GM18519 (cell line): ENCODE measurements around the gene HACE1.
"Not testable (repeated sequence)": the region's sequence is repeated elsewhere in the genome, so short reads cannot be mapped to it uniquely, and the experiment has no call there.

Source experiments
- ATAC-seq: cut with Tn5 transposase; IDR thresholded peaks from one replicate; pipeline ENCODE4 v1.9.1; 2021; ENCODE audit warnings: mild to moderate bottlenecking, moderate library complexity; ENCODE audit not compliant: unreplicated experiment, low FRiP score

The HACE1 gene, protein sequence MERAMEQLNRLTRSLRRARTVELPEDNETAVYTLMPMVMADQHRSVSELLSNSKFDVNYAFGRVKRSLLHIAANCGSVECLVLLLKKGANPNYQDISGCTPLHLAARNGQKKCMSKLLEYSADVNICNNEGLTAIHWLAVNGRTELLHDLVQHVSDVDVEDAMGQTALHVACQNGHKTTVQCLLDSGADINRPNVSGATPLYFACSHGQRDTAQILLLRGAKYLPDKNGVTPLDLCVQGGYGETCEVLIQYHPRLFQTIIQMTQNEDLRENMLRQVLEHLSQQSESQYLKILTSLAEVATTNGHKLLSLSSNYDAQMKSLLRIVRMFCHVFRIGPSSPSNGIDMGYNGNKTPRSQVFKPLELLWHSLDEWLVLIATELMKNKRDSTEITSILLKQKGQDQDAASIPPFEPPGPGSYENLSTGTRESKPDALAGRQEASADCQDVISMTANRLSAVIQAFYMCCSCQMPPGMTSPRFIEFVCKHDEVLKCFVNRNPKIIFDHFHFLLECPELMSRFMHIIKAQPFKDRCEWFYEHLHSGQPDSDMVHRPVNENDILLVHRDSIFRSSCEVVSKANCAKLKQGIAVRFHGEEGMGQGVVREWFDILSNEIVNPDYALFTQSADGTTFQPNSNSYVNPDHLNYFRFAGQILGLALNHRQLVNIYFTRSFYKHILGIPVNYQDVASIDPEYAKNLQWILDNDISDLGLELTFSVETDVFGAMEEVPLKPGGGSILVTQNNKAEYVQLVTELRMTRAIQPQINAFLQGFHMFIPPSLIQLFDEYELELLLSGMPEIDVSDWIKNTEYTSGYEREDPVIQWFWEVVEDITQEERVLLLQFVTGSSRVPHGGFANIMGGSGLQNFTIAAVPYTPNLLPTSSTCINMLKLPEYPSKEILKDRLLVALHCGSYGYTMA

DNA sequence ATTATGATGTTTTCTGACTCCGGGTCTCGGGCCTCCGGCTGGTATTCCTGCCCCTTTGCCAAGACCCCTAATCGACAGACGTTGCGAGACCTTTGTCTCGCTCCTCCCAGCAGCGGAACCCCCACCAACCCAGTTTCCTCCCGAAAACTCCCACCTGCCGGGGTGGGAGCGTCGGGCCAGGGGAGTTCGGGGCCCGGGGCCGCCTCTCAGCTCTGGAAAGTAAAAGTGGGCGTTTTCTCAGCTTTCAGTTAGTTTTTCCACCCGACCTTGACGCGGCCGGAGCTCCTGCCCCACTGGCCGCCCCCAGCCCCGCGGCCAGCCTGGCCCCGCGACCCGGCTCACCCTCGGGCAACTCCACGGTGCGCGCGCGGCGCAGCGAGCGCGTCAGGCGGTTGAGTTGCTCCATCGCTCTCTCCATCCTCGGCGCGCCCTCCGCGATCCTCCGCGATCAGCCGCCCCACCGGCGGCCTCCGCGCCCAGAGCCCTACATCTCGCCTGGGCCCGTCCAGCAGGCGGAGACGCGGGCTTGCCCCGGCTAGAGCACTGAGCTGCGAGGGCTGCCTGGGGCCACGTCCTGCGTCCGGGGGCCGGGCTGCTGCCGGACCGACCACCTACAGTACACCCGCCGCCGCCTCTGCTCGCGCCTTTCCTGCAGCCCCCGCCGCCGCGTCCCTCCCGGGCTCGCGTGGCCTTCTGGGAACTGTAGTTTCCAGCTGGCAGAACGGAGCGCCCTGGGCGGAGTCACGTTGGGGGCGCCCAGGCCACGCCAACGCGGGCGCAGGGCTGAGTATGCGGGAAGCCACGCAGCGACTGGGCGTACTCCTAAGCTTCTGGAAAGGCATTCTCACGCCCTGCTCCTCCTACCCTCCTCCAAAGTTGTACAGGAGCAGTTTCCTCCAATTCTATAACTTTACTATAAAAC lies at the start of gene HACE1:
Gene HACE1, minus strand, starts transcription at position 695 of the 922 bp plus-strand sequence. Its CDS starts 277 bp downstream, at position 418.
- peak; percentile 98 for ATAC-seq

DNA sequence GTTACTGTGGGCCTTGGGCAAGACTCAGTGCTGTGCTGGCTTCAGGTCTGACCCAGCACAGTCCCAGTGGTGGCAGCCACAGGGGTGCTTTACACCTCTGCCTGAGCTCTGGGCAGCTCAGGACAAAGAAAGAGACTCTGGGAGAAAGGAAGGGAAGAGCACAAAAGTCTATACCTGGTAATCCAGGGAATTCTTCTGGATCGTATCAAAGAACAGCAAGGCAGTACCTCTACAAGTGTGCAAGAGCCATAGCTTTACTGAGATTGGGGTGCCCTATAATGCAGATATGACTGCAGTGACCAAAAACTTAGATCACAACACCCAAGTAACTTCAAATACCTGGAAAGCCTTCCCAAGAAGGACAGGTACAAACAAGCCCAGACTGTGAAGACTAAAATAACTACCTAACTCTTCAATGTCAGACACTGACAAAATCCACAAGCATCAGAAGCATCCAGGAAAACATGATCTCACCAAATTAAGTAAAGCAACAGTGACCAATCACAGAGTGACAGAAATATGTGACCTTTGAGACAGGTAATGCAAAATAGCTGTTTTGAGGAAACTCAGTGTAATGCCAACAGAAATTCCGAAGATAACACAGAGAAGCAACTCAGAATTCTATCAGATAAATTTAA lies 49.3 kb upstream of the HACE1 start:
- no peak for ATAC-seq

DNA sequence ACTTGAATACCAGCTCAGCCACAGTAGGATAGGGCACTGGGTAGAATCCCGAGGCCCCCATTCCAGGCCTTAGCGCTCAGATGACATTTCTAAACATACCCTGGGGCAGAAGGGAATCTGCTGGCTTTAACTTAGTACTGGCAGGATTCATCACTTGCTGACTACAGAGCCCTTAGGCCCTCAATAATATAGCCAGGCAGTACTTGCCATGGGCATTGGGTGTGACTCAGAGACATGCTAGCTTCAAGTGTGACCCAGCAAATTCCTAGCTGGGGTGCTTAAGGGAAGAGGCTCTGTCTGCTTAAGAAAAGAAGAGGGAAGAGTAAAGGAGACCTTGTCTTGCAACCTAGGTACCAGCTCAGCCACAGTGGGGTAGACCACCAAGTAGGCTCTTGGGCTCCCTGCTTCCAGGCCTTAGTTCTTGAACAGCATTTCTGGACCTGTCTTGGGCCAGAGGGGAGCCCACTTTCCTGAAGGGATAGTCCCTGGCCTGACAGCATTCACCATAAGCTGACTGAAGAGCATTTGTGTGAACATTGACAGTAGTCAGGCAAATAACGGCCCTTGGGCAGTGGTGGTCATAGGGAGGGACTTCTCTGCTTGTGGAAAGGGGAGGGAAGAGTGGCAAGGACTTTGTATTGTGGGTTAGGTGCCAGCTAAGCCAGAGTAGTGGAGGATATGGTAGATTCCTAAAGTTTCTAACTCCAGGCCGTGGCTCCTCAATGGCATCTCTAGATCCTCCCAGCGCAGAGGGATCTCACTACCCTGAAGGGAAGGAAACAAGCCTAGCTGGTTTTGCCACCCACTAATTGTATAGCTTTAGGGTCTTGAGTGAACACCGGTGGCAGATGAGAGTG lies 48.5 kb upstream of the HACE1 start:
- no peak for ATAC-seq

DNA sequence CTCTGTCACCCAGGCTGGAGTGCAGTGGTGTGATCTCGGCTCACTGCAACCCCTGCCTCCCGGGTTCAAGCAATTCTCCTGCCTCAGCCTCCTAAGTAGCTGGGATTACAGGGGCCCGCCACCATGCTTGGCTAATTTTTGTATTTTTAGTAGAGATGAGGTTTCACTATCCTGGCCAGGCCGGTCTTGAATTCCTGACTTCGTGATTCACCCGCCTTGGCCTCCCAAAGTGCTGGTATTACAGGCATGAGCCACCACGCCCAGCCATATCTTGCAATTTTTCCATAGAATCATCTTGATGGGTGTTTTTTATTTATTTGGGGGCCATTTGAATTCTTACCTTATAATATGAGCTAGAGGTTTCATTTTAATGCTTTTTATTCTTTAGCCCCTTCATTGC lies 39.2 kb upstream of the HACE1 start:
- ATAC-seq = not testable (repeated sequence)

DNA sequence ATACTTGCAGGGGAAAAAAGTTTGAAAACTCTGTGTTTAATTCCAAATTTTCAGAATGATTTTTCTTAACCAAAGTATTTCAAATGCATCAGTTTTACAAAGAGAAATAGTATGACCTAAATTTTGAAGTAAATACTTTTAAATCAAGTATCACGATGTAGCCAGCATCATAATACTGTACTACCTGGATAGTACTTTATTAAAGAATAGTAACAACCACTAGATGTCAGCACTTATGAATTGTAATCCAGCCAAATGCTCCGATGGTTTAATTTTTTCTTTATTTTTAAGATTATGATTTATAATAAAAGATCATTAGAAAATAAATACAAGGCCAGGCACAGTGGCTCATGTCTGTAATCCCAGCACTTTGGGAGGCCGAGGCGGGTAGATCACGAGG lies 37.2 kb upstream of the HACE1 start:
- no peak for ATAC-seq

DNA sequence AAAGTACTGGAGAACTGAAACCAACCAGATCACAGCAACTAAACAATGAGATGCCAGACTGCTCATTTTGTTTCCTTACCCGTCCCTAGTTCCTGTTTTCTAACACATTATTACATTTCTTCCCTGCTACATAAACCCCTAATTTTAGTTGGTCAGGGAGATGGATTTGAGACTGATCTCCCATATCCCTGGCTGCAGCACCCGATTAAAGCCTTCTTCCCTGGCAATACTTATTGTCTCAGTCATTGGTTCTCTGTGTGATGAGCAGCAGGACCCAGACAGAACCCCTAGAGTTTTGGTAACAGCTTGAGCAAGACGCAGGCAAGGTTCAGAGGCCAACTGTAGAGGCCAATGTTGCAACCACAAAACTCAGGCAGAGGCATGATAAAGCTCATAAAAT lies 28.3 kb upstream of the HACE1 start:
- ATAC-seq = no peak

DNA sequence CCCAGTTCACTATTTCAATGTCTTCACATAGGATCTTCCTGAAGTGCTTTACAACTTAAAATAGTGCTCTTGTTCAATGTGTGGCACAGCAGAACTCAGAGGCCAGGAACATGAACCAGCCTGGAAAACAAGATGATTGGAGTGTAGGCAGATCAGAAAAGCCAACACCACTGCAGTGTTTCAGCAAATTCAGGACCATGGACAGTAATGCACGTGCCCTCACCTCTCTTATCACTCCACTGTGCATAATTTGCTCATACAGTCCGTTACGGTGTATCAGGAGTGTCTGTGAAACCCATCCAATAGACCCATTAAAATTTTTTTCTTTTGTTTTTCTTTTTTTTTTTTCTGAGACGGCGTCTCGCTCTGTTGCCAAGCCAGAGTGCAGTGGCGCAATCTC lies 27.6 kb upstream of the HACE1 start:
- ATAC-seq = no peak

DNA sequence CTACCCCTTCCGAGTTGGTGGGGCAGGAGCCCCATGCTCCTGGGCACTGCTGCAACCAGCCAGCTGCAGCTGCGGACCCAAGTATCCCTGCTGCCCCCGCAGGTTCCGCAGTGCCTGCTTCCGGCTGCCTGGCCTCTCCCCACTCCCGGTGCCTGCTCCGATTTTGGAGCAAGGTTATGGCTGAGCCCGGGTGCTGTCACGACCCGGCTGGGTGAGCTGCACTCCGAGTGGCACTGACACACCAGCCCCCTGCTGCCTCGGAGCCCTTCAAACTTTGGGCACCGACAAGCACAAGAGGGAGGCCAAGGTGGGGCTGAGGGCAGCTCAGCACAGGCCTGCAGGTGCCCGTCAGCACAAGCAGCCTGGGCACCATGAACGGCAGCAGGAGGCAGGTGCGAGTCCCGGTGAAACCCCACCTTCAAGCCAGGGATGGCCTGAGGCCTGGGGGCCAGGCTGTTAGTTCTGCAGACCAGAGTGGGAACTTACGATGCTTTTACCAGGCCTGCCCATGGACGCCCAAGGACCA lies 25.9 kb upstream of the HACE1 start:
- no peak for ATAC-seq

DNA sequence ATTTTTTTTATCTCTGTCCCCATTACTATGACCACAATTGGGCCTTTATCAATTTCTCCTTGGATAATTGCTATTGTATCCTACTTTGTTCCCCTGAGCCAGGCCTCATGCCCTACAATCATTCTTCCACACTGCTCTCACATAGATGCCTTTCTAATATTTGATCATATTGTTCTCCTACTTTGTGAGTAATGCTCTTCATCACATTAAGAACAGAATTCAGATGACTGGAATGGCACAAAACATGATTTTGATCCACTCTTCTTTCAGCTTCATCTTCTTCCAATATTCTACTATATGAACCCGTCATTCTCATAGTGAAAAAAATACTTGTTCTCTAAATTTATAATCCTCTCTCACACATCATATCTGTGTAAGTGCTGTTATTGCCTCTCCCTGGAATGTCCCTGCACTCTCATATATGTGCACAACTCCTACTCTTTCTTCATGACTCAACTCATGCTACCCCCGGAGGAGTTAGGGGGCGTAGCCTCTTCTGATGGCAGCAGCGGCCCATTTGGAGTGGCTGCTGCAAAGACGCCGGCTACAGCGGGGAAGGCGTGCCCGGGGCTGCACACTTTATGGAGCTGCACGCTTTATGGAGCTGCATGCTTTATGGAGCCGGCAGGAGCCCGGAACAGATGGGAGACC lies 25.3 kb upstream of the HACE1 start:
- no peak for ATAC-seq

DNA sequence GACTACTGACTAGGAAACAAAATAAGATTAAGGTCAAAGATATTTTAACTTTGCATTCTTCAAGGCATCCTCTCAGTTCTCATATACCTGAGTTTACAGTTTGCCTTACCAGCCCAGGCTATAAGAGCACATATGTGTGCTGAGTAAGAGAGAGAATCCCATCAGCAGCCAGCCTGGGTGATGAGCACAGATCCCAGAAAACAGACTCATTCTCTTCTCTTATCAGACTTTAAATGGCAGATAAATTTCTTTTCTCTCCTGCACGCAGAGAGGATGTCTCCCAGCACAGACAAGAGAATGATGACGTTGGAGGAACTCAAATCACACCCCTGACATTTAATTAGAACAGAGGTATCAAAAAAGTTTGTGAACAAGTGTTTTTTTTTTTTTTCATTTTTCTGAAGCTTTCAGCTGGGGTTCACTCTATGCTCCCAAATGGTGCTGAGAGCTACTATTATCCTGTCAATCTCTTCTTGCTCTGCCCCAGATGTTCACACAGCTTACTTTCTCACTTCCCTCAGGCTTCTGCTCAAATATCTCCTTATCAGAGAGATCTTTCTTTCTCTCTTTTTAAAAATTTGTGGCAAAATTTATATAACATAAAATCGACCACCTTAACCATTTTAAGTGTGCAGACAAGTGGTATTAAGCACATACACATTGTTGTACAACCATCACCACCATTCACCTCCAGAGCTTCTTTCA lies 22.4 kb upstream of the HACE1 start:
- ATAC-seq = no peak

DNA sequence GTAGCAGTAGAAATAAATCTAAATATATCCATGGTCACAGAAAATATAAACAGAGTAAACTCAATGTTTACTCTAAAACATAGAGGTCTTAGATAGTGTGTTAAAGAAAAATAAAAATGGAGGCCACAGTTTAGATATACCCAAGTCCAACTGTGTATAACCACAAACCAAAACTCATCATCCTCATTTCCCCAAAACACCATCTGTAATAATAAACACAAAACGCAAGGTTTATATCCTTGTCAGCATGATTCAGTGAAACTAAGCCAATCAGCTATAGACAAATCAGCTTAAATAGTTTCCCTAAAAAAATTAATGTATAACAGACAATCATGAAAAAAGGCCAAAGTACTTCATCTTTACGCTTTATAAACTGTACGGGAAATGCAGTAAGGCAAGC lies 2.7 kb upstream of the HACE1 start:
- no peak for ATAC-seq

DNA sequence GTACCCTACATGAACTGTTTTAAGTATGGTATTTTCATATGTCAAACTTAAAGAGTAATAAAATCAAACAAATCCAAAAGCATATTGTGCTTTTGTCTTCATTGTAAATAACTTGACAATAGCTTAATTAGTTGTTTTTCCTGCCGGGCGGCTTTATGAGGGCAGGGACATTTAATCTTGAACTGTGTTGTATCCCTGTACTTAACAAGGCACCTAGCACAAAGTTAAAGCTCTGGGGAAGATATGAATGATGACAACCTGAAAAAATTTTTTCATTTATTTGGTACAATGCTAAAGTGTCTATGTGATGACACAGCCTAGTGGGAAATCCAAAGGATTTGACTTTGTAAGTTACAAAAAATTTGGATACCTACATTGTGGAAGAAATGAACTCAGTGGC lies 502 bp upstream of the HACE1 start:
- no peak for ATAC-seq

DNA sequence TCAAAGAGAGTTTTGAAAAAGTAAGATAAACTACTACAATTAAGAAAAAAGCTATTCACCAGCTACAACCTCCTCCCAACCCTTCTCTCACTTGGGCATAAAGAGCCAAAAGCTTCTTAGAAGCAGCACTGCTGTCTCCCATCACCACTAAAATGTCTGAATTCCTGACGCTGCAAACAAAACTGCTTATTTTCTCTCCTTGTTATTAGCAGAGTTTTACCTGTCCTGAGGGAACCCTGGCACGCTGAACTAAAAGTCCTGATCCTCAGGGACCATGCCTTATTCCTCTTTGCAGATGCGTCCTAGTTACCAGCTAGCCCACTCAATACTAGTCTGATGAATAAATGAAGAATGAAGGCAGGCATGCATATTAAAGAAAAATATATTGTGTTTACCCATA lies 1.1 kb downstream of the HACE1 start:
- no peak for ATAC-seq

DNA sequence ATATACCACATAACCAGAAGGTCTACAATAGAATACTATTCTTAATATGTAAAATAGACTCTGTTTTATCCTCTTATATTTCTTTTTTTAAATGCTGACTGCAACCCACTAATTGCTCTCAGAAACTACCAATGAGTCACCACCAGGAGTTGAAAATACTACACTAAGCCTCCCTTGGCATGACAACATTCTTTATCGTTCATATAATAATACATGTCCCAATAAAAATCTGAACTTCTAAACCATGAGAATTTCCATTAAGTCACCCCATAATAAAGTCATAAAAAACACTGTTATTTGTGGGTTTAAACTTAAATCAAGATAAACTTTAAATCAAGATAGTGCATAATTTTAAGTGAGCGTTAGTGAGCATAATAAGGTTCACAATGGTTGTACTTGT lies 4.2 kb downstream of the HACE1 start:
- ATAC-seq = no peak

DNA sequence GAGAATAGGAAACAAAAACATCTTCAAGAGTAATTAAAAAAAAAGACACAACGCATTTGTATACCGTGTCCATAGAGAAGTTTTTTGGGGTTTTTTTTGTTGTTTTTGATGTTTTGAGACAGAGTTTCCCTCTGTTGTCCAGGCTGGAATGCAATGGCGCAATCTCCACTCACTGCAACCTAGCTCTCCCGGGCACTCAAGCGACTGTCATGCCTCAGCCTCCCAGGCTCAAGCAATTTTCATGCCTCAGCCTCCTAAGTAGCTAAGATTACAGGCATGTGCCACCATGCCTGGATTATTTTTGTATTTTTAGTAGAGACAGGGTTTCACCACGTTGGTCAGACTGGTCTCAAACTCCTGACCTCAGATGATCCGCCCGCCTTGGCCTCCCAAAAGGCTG lies 12.0 kb downstream of the HACE1 start:
- ATAC-seq = not testable (repeated sequence)

DNA sequence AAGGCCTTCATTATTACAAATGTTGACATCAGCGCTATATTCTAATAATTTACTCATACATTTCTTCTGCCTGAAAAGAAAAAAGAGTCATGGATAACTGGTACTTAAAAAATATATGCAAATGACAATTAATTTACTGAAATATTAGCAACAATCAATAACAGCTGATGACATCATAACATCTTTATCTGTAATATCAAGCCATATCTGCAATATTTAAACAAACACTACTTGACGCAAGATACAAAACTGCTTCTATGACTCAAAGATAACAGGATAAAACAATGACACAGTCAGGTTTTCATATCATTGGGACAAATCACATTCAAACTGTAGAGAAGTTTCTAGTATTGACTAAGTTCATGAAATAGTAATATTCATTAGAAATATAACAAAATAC lies 16.5 kb downstream of the HACE1 start:
- no peak for ATAC-seq

DNA sequence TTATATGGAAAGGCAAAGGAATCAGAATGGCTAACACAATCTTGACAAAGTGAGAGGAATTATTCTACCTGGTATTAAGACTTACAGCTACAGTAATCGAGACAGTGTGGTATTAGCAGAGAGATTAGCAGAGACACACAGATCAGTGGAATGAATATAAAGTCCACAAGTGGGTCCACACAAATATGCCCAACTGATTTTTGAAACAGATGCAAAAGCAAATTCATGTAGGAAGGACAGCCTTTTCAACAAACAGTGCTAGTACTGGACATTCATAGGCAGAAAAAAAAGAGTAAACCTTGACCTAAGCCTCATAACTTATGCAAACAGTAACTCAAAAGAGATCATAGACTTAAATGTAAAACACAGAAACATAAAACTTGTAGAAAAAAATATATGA lies 22.6 kb downstream of the HACE1 start:
- no peak for ATAC-seq

DNA sequence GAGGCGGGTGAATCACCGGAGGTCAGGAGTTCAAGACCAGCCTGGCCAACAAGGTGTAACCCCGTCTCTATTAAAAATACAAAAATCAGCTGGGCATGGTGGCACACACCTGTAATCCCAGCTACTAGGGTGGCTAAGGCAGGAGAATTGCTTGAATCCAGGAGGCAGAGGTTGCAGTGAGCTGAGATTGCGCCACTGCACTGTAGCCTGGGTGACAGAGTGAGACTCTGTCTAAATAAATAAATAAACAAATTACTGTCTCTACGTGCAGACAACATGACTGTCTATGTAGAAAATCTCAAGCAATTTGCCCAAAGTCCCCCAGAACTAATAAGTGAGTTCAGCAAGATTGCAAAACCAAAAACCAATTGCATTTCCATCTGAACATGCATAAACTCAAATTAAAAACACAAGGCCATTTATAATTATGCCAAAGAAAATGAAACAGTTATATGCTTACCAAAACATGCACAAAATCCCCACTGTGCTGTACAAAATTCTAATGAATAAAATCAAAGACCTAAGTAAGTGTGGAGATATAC lies 23.2 kb downstream of the HACE1 start:
- ATAC-seq = not testable (repeated sequence)
